ENCODE data around the gene RFC2.

DNA sequence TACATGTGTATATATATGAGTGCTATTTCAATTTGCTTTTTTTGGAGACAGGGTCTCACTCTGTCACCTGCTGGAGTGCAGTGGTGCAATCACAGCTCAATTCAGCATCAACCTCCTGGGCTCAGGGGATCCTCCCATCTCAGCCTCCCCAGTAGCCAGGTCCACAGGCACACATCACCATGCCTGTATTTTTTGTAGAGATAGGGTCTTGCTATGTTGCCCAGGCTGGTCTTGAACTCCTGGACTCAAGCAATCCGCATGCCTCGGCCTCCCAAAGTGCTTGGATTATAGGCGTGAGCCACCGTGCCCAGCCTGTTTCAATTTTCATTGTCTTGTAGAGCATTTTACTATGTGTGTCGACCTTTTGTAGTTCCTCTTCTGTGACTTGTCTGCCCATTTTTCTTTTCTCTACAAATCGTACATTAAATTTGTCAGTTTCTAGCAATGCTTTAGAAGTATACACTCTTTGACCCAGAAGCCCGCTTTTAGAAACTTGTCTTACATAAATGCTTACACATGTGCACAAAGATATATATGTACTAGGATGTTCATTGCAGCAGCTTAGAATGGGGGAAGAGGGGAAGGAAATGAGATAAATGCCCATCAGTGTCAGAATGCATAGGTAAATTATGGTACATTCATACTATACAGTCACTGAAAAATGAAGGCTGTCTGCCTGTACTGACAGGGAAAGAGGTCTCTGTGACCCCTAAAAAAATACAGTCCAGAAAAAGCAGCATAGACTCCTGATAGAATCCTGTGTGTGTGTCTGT lies 12.2 kb upstream of the RFC2 start:
- TF ChIP-seq CTCF (IDR thresholded peaks at IDR 0.05; ENCODE audit: low read depth, low read length, poor library complexity, severe bottlenecking), result no peak
- TF ChIP-seq EZH2phosphoT487 (IDR thresholded peaks at IDR 0.05; ENCODE audit: borderline replicate concordance, low read length), result no peak
